Measurements from ENCODE around the gene PHACTR3.

Gene PHACTR3

DNA sequence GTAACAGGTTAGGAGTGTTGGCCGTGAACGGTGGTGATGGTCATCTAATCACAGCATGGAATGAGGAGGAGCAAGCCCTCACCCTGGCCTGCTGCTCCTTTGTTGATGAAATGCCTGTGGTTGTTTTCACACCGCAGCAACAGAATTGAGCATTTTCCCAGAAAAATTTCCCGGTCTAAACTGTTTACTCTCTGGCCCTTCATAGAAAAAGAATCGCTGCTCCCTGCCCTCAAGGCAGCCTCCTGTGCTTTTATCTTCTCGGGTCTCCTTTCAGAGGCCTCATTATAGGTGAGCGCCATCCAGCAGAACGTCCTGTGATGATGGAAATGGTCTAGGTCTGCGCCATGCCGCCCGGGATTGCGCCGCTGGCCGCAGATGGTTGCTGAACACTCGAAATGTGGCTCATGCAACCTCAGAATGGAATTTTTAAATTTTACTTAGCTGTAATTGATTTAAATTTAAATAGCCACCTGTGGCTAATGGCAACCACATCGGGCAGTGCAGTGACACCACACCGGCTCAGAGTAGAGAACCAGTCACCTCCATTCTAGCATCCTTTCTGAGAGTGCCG lies 30.2 kb downstream of the PHACTR3 start:
- Histone ChIP-seq H3K36me3 (no peaks in the 10 kb centered on the region), H3K27ac (no peak overlapping the region)

DNA sequence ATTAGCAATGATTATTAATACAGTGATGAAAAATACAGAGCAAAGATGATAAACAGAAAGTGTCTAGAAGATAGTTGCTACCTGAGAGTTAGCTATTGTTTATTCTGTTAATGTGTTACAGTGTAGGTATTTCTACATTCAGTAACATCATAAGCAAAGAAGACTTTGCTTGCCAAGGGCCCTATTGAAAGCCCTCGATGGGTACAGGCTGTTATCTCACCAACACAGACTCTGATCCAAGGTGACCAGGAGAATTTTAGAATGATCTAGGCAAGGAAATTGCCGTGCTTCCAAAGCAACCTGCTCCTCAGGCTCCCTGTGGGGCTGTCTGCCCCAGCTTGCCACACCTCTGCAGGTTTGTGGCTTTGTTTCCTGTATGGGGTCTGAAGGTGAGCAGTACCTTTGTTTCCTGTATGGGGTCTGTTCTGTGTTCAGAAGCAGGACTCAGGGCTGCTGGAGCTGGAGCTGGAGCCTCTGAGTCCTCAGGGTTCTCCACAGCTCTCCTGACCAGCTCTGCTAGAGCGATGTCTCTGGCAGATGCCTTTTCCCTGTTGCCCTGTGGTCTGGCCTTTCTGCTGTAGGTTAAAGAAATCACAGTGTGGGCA lies 32.5 kb downstream of the PHACTR3 start:
- H3K4me1 ChIP-seq: no peaks in the 10 kb centered on the region
- peaks cover 0 to 10% of the 10 kb centered on the region in 2 donors for H3K27me3 ChIP-seq
- H3K4me3 ChIP-seq: no peak overlapping the region
- intact Hi-C loops (cut with DNase I; ENCODE audit: low total_unique reads): no loop called here
- H3K27ac ChIP-seq: no peak overlapping the region
- TF ChIP-seq, protein P1, sequence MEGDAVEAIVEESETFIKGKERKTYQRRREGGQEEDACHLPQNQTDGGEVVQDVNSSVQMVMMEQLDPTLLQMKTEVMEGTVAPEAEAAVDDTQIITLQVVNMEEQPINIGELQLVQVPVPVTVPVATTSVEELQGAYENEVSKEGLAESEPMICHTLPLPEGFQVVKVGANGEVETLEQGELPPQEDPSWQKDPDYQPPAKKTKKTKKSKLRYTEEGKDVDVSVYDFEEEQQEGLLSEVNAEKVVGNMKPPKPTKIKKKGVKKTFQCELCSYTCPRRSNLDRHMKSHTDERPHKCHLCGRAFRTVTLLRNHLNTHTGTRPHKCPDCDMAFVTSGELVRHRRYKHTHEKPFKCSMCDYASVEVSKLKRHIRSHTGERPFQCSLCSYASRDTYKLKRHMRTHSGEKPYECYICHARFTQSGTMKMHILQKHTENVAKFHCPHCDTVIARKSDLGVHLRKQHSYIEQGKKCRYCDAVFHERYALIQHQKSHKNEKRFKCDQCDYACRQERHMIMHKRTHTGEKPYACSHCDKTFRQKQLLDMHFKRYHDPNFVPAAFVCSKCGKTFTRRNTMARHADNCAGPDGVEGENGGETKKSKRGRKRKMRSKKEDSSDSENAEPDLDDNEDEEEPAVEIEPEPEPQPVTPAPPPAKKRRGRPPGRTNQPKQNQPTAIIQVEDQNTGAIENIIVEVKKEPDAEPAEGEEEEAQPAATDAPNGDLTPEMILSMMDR (IDR thresholded peaks at IDR 0.05): no peak
- H3K9me3 ChIP-seq: no peaks in the 10 kb centered on the region
- no peaks in the 10 kb centered on the region for H3K36me3 ChIP-seq
- no peak for DNase-seq

More for the DNA sequence above, 30.2 kb downstream of the PHACTR3 start:
- H3K9me3 ChIP-seq: no peaks in the 10 kb centered on the region
- no peak for DNase-seq
- intact Hi-C loops (cut with DNase I; ENCODE audit: low total_unique reads): no loop called here
- peaks cover 0 to 14% of the 10 kb centered on the region in 2 donors for H3K27me3 ChIP-seq
- no peak overlapping the region for H3K4me3 ChIP-seq
- TF ChIP-seq, protein P1 (IDR thresholded peaks at IDR 0.05): no peak
- no peaks in the 10 kb centered on the region for H3K4me1 ChIP-seq

DNA sequence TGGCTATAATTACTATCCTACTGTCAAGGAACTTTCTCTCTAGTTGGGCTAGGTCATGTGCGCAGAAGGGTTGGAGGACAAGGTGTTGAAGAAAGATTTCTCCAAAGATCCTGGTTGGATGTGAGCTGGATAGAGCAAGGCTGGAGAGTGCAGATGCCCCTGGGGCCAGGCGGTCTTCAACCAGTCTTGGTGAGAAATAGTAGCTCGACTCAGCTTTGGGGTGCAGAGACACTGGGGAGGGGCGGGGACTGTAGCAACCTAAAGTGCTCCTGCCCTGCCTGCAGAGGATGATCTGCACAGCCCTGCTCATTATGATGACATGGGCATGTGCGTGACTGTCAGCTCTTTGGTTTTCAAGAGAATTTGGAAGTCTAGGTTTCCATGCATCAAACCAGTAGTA lies 35.9 kb downstream of the PHACTR3 start:
- no peak for DNase-seq
- Histone ChIP-seq H3K27me3 (peaks cover 0 to 10% of the 10 kb centered on the region in 2 donors), H3K4me1 (no peaks in the 10 kb centered on the region), H3K9me3 (no peaks in the 10 kb centered on the region), H3K4me3 (no peak overlapping the region), H3K36me3 (no peaks in the 10 kb centered on the region), H3K27ac (no peak overlapping the region)
- TF ChIP-seq, protein P1 (IDR thresholded peaks at IDR 0.05): no peak
- intact Hi-C loops (cut with DNase I; ENCODE audit: low total_unique reads): no loop called here

DNA sequence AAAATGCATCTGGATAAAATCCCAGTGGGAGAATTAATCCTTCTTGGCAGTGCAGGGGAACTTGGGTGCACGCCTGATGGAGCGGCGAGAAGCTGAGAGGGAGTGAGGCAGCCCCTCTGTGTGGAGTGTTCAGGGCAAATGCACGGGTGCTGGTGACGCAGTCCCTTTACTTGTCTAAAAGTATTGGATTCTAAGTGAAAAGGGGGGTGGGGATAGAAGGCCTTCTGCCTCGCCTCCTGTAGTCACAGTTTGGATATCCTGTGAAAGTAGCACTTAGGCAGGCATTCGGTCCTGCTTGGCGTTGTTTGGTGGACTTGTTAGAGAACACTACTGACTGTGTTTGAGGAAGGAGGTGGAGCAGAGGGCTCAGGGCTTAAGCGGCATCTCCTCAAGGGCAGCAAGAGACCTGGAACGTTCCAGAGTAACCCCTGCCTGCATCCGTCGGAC lies 39.3 kb downstream of the PHACTR3 start:
- DNase-seq: no peak
- Histone ChIP-seq H3K36me3 (no peaks in the 10 kb centered on the region), H3K4me3 (no peak overlapping the region), H3K9me3 (peaks cover 0 to 3% (median 0%) of the 10 kb centered on the region in 3 donors), H3K4me1 (no peaks in the 10 kb centered on the region), H3K27me3 (no peaks in the 10 kb centered on the region), H3K27ac (no peak overlapping the region)
- intact Hi-C loops (cut with DNase I; ENCODE audit: low total_unique reads): no loop called here
- TF ChIP-seq, protein P1 (IDR thresholded peaks at IDR 0.05): no peak

DNA sequence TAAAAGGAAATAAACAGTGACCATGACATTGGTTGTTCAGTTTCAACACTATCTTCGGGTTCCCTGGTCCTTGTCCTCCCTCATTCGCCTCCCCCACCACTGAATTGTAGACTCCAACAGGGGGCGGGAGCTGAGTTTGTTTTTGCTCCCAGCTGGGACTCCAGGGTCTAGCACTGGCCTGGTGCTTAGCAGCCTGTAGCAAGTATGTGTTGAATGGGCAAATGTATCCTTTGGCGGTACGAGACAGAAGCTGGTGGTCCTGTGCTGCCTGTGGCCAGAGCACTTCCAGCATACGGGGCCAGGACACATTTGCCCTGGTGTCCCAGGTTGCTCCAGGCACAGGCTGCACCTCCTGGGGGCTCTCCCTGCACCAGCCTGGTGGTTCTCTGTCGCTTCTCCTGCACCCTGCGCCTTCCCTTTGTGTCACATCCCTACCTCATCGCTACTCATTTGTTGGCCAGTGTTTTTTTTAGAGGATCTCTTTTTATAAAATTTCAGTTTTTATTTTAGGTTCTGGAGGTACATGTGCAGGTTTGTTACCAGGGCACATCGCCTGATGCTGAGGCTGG lies 40.1 kb downstream of the PHACTR3 start:
- H3K9me3 ChIP-seq: peaks cover 0 to 3% (median 0%) of the 10 kb centered on the region in 3 donors
- no peaks in the 10 kb centered on the region for H3K36me3 ChIP-seq
- H3K4me3 ChIP-seq: no peak overlapping the region
- H3K4me1 ChIP-seq: no peaks in the 10 kb centered on the region
- TF ChIP-seq, protein P1 (IDR thresholded peaks at IDR 0.05): no peak
- no peaks in the 10 kb centered on the region for H3K27me3 ChIP-seq
- H3K27ac ChIP-seq: no peak overlapping the region
- intact Hi-C loops (cut with DNase I; ENCODE audit: low total_unique reads): no loop called here
- DNase-seq: no peak

Measured in tibial artery (tissue), 4 donors.